ENCODE measurements around the gene TFDP2.
"Not testable (repeated sequence)": the region's sequence is repeated elsewhere in the genome, so short reads cannot be mapped to it uniquely, and the experiment has no call there.

TFDP2 gene

DNA sequence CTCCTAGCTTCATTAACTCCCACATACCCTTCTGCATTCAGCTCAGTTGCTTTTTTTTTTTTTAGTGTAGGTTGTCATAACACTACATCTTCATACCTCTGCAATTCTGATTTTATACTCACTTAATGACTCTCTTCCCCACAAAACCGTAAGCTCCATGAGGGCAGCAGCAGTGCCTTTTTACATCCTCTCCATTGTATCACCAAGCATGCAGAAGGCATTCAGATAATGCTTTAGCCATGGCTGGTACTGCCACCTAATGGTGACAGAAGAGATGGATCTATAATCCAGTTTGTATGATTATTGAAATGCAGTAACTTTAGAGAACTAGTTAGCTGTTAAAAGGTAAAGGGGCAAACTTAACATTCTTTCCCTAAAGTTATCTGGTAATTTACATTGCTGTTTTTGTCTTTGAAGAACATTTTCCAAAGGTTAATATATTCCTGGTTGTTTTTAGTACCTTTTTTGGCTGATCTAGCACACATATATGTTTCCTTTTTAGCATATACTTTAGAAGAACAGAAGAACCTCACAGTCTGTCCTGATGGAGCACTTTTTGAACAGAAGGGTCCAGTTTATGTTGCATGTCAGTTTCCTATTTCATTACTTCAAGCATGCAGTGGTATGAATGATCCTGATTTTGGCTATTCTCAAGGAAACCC lies 236.1 kb downstream of the TFDP2 start:
- DNase-seq (ENCODE audit: low read depth, low spot score): peak; percentile 66
- no peak overlapping the region for H3K4me3 ChIP-seq (ENCODE audit: low read length)

- H3K4me3 ChIP-seq (ENCODE audit: low read length); DNase-seq (ENCODE audit: low read depth, low spot score): not testable (repeated sequence)
These were observed 239.4 kb downstream of the TFDP2 start for GRCh38 chr3:141909986-141910385.

GRCh38 chr3:141909408-141909807 lies 239.9 kb downstream of the TFDP2 start:
- no peak overlapping the region for H3K4me3 ChIP-seq (ENCODE audit: low read length)
- no peak for DNase-seq (ENCODE audit: low read depth, low spot score)

- no peak overlapping the region for H3K4me3 ChIP-seq (ENCODE audit: low read length)
- no peak for DNase-seq (ENCODE audit: low read depth, low spot score)
These were observed 244.2 kb downstream of the TFDP2 start for GRCh38 chr3:141905129-141905528.

DNA sequence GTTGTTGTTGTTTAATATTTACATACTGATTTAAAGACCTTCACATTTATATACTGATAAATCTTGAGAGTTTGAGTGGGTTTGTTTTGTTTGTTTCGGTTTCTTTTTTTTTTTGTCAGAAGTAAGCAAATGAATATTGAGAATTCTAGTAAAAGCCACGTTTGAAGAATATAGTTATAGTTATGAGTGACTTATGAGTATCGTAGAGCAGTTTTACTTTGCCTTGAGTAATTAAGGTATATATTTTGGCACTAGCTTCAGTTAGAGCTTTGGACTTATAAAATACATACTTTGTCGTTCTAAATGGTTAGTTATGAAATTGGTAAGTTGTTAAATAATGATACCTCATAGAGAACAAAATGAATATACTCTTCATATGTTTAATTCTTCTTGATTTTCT lies 245.1 kb downstream of the TFDP2 start:
- no peak for DNase-seq (ENCODE audit: low read depth, low spot score)
- H3K4me3 ChIP-seq (ENCODE audit: low read length): no peak overlapping the region

DNA sequence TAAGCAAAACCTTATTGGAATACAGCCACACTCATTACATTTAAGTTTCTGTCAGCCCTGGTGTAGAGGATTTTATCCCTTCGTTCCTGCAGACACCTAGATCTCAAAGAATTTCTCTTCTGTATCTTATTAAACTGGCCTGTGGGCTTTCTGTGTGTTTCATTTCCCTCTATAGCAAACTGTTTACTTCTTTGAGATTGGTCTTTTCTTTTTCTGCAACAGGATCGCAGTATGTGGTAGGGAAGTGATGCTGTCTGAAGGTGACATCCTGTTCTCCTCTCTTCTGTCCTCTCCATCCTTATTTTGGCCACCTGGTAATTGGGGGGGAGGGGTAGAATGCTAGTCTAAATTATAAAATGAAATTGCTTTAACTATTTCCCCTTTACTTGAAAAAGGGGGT lies 247.4 kb downstream of the TFDP2 start:
- no peak overlapping the region for H3K4me3 ChIP-seq (ENCODE audit: low read length)
- DNase-seq (ENCODE audit: low read depth, low spot score): no peak

GRCh38 chr3:141900343-141900742 lies 249.0 kb downstream of the TFDP2 start:
- DNase-seq (ENCODE audit: low read depth, low spot score): no peak
- H3K4me3 ChIP-seq (ENCODE audit: low read length): no peak overlapping the region

DNA sequence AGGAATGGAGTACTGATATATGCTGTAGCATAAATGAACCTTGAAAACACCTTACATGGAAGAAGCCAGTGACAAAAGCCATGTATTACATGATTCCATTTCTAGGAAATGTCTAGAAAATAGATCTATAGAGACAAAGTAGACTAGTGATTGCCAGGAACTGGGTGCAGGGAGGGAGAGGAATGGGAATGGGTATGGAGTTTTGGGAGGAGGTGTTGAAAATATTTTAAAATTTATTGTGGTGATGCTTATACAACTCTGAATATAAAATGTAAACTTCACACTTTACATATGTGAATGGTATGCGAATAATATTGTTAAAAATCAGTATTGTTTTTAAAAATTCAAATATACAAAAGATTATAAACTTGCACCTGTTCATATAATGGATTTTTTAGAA lies 250.4 kb downstream of the TFDP2 start:
- no peak for DNase-seq (ENCODE audit: low read depth, low spot score)
- H3K4me3 ChIP-seq (ENCODE audit: low read length): no peak overlapping the region

GRCh38 chr3:141895731-141896130 lies 253.6 kb downstream of the TFDP2 start:
- DNase-seq (ENCODE audit: low read depth, low spot score): no peak
- no peak overlapping the region for H3K4me3 ChIP-seq (ENCODE audit: low read length)

GRCh38 chr3:141894524-141895176 lies 254.7 kb downstream of the TFDP2 start:
- H3K4me3 ChIP-seq (ENCODE audit: low read length): no peak overlapping the region
- DNase-seq (ENCODE audit: low read depth, low spot score): no peak

All from Jurkat, Clone E6-1 (cell line).